ENCODE measurements around the gene SFMBT1. TPM values are rescaled to one million over a fixed set of nuclear protein-coding genes. Genes with fewer than 3 reads are reported as not detected.

SFMBT1 gene
- total RNA-seq, 2 experiments from 2014 or later, result 12.9 to 18.1 TPM

DNA sequence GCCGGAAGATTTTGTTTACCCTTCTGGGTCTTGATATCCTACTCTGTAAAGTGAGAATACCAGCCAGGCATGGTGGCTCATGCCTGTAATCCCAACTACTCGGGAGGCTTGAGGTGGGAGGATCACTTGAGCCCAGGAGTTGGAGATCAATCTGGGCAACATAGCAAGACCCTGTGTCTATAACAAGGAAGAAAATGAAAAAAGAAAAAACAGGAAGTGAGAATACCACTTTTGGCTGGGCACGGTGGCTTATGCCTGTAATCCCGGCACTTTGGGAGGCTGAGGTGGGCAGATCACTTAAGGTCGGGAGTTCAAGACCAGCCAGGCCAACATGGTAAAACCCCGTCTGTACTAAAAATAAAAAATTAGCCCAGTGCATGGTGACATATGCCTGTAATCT lies 36.9 kb downstream of the SFMBT1 start:
- no peaks in the 10 kb centered on the region for H4K20me1 ChIP-seq (ENCODE audit: insufficient read depth, low read length)

DNA sequence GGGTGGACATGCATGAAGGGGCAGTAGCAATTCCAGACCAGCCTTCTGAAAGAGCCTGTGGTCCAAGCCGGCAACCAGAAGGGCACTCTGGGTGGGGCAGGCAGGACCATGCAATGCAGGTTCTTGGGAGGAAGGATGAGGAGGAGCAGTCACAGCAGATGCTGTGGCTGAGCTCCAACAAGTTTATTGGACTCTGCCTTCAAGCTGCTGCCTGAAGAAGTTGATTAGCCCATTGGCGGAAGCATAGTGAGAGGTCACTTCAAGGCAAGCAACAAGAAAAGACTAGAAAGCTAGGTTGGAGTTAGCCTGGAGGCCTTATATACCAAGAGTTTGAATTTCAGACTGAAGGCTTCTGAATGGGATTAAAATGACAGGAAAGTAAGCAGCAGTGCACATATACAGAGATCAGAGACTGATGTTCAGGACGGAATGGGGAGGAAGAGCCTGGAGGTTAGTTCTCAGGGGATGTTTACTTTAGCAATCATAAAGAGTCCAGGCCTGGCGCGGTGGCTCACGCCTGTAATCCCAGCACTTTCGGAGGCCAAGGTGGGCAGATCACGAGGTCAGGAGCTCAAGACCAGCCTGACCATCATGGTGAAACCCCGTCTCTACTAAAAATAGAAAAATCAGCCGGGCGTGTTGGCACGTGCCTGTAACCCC lies 39.9 kb downstream of the SFMBT1 start:
- ChIA-PET CTCF (ENCODE audit: unreplicated experiment) (no interaction called here), POLR2A (interaction anchor here (0.5 to 1.6 kb wide), 3 partner anchors 21 to 41 kb away, joined by 3 to 4 read pairs (median 3); no protein-coding TSS in a partner anchor)
- H3K4me2 ChIP-seq (ENCODE audit: low read length), result no peak overlapping the region
- H4K20me1 ChIP-seq (ENCODE audit: insufficient read depth, low read length), result no peaks in the 10 kb centered on the region
- H3K36me3 ChIP-seq (ENCODE audit: insufficient read depth, low read length), result no peaks in the 10 kb centered on the region
- DNase-seq (ENCODE audit: low spot score), result no peak
- intact Hi-C loops (cut with micrococcal nuclease; ENCODE audit: unreplicated experiment), result no loop called here
- H3K27ac ChIP-seq (ENCODE audit: low read depth, low read length, poor library complexity, severe bottlenecking), result no peak overlapping the region
- no peak for TF ChIP-seq EZH2phosphoT487 (IDR thresholded peaks at IDR 0.05; ENCODE audit: borderline replicate concordance, low read depth, low read length)
- TF ChIP-seq, protein P1, sequence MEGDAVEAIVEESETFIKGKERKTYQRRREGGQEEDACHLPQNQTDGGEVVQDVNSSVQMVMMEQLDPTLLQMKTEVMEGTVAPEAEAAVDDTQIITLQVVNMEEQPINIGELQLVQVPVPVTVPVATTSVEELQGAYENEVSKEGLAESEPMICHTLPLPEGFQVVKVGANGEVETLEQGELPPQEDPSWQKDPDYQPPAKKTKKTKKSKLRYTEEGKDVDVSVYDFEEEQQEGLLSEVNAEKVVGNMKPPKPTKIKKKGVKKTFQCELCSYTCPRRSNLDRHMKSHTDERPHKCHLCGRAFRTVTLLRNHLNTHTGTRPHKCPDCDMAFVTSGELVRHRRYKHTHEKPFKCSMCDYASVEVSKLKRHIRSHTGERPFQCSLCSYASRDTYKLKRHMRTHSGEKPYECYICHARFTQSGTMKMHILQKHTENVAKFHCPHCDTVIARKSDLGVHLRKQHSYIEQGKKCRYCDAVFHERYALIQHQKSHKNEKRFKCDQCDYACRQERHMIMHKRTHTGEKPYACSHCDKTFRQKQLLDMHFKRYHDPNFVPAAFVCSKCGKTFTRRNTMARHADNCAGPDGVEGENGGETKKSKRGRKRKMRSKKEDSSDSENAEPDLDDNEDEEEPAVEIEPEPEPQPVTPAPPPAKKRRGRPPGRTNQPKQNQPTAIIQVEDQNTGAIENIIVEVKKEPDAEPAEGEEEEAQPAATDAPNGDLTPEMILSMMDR (conservative IDR thresholded peaks at IDR 0.05; ENCODE audit: low read length), result no peak
- no peaks in the 10 kb centered on the region for H3K79me2 ChIP-seq (ENCODE audit: insufficient read depth, low read depth, low read length)
- H3K4me3 ChIP-seq (ENCODE audit: low read depth, low read length, poor library complexity, severe bottlenecking), result no peak overlapping the region
- no peaks in the 10 kb centered on the region for H3K9me2 ChIP-seq (ENCODE audit: insufficient read depth, low read length)
- H3K4me1 ChIP-seq (ENCODE audit: insufficient read depth, low read length, poor library complexity, severe bottlenecking), result no peaks in the 10 kb centered on the region
- H2AFZ ChIP-seq (ENCODE audit: low read length), result no peak overlapping the region
- BruUV-seq (replicated peaks), result no TSS peak
- no peaks in the 10 kb centered on the region for H3K9me3 ChIP-seq (ENCODE audit: low read length)

More for the DNA sequence above, 36.9 kb downstream of the SFMBT1 start:
- CTCF ChIA-PET (ENCODE audit: unreplicated experiment), result no interaction called here
- BruUV-seq (replicated peaks), result no TSS peak
- intact Hi-C loops (cut with micrococcal nuclease; ENCODE audit: unreplicated experiment), result no loop called here
- no peaks in the 10 kb centered on the region for H3K4me1 ChIP-seq (ENCODE audit: insufficient read depth, low read length, poor library complexity, severe bottlenecking)
- POLR2A ChIA-PET, result interaction anchor here (0.7 to 1.1 kb wide), 2 partner anchors 172 to 376 kb away, joined by 3 to 4 read pairs; no protein-coding TSS in a partner anchor
- H3K36me3 ChIP-seq (ENCODE audit: insufficient read depth, low read length), result no peaks in the 10 kb centered on the region
- no peak overlapping the region for H3K4me2 ChIP-seq (ENCODE audit: low read length)
- no peak overlapping the region for H3K27ac ChIP-seq (ENCODE audit: low read depth, low read length, poor library complexity, severe bottlenecking)
- H3K4me3 ChIP-seq (ENCODE audit: low read depth, low read length, poor library complexity, severe bottlenecking), result no peak overlapping the region
- DNase-seq (ENCODE audit: low spot score), result no peak
- no peak overlapping the region for H2AFZ ChIP-seq (ENCODE audit: low read length)
- no peaks in the 10 kb centered on the region for H3K9me2 ChIP-seq (ENCODE audit: insufficient read depth, low read length)
- no peaks in the 10 kb centered on the region for H3K79me2 ChIP-seq (ENCODE audit: insufficient read depth, low read depth, low read length)
- no peaks in the 10 kb centered on the region for H3K9me3 ChIP-seq (ENCODE audit: low read length)
- TF ChIP-seq EZH2phosphoT487 (IDR thresholded peaks at IDR 0.05; ENCODE audit: borderline replicate concordance, low read depth, low read length), result no peak
- TF ChIP-seq, protein P1 (conservative IDR thresholded peaks at IDR 0.05; ENCODE audit: low read length), result no peak

DNA sequence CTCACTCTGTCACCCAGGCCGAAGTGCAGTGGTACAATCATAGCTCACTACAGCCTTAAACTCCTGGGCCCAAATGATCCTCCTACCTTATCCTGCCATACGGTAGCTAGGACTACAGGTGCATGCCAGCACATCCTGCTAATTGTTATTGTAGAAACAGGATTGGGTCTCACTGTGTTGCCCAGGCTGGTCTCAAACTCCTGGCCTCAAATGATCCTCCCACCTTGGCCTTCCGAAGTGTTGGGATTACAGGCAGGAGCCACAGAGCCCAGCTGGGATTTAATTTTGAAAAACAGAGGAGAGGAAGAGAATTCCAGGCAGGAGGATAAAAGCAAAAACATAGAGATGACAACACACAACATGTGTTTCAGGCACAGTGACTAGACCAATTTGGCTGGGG lies 40.5 kb downstream of the SFMBT1 start:
- Histone ChIP-seq H4K20me1 (ENCODE audit: insufficient read depth, low read length) (no peaks in the 10 kb centered on the region), H3K27ac (ENCODE audit: low read depth, low read length, poor library complexity, severe bottlenecking) (no peak overlapping the region), H2AFZ (ENCODE audit: low read length) (no peak overlapping the region), H3K36me3 (ENCODE audit: insufficient read depth, low read length) (no peaks in the 10 kb centered on the region), H3K9me3 (ENCODE audit: low read length) (no peaks in the 10 kb centered on the region), H3K79me2 (ENCODE audit: insufficient read depth, low read depth, low read length) (no peaks in the 10 kb centered on the region), H3K4me3 (ENCODE audit: low read depth, low read length, poor library complexity, severe bottlenecking) (no peak overlapping the region), H3K9me2 (ENCODE audit: insufficient read depth, low read length) (no peaks in the 10 kb centered on the region), H3K4me2 (ENCODE audit: low read length) (no peak overlapping the region), H3K4me1 (ENCODE audit: insufficient read depth, low read length, poor library complexity, severe bottlenecking) (no peaks in the 10 kb centered on the region)
- ChIA-PET CTCF (ENCODE audit: unreplicated experiment) (no interaction called here), POLR2A (interaction anchor here (0.5 to 1.6 kb wide), 3 partner anchors 22 to 52 kb away, joined by 3 to 4 read pairs (median 3); no protein-coding TSS in a partner anchor)
- no peak for DNase-seq (ENCODE audit: low spot score)
- no TSS peak for BruUV-seq (replicated peaks)
- TF ChIP-seq, protein P1 (conservative IDR thresholded peaks at IDR 0.05; ENCODE audit: low read length), result no peak
- TF ChIP-seq EZH2phosphoT487 (IDR thresholded peaks at IDR 0.05; ENCODE audit: borderline replicate concordance, low read depth, low read length), result no peak
- intact Hi-C loops (cut with micrococcal nuclease; ENCODE audit: unreplicated experiment), result no loop called here

All from OCI-LY7 (cell line).